Adipocyte (in vitro differentiated cells): Measurements from ENCODE around the gene DCPS.
"Not testable (repeated sequence)": the region's sequence is repeated elsewhere in the genome, so short reads cannot be mapped to it uniquely, and the experiment has no call there.

Source experiments
- DNase-seq: peaks from one replicate; pipeline ENCODE4 v3.0.0-alpha.2; 2015; ENCODE audit warnings: low read depth
- H3K27me3 ChIP-seq: replicated peaks from 2 replicates; pipeline ENCODE4 v1.7.0; 2013; ENCODE audit warnings: mild to moderate bottlenecking, low read length, moderate library complexity; ENCODE audit not compliant: control insufficient read depth, insufficient read depth
- H3K36me3 ChIP-seq: 2 replicates; pipeline ENCODE4 v1.7.0; 2013; ENCODE audit warnings: low read length, mild to moderate bottlenecking, moderate library complexity; ENCODE audit not compliant: control insufficient read depth, insufficient read depth, severe bottlenecking
- H3K4me1 ChIP-seq: 2 replicates; pipeline ENCODE4 v1.7.0; 2013; ENCODE audit warnings: mild to moderate bottlenecking, low read length, moderate library complexity; ENCODE audit not compliant: control insufficient read depth, insufficient read depth
- H3K4me3 ChIP-seq: 2 replicates; pipeline ENCODE4 v1.7.0; 2013; ENCODE audit warnings: mild to moderate bottlenecking, low read length, moderate library complexity
- H3K9ac ChIP-seq: 2 replicates; pipeline ENCODE4 v1.7.0; 2013; ENCODE audit warnings: mild to moderate bottlenecking, low read length, moderate library complexity
- H3K9me3 ChIP-seq: 2 replicates; pipeline ENCODE4 v1.7.0; 2013; ENCODE audit warnings: mild to moderate bottlenecking, low read length, moderate library complexity; ENCODE audit not compliant: control insufficient read depth

The DCPS gene

DNA sequence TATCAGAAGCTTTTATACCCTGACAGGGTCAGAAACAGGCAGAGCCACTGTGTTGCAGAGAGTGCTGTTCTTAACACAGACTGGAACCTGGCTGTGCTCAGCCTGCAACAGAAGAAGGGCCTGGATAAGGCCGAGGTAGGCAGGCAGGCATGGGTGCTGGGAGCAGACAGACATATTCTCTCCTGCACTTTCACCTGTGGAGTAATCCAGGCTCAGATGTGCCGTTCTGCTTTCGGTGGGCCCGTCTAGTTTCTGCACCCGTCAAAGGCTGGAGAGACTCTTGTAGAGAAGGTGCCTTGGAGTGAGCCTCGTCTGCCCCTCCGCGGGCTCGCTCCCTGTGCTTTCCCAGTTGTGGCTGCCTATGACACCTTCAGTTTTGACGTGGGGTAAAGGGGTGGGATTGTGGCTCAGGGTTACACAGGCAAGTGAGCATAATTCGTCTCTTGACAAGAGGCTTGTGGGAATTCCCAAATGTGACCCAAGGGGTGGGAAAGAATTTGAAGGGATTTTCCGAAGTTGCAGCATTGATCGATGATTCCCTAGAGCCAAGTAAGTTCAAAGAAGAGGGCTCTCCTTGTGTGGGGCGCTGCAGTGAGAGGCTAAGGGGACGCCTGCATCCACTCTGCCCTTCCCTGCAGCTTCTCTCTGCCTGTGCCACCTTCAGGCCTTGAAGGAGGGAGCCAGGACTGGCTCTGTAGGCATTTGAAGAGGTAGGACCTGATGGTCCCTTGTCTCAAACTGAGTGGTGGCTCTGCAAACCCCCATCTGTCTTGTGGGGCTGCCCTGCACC, 35.4 kb downstream of the DCPS start:
- H3K9me3 ChIP-seq, result no peaks in the 10 kb centered on the region
- H3K4me3 ChIP-seq, result no peak overlapping the region
- no peak for DNase-seq
- H3K4me1 ChIP-seq, result peaks cover 38% of the 10 kb centered on the region
- peaks cover 7% of the 10 kb centered on the region for H3K36me3 ChIP-seq
- H3K9ac ChIP-seq, result no peak overlapping the region
- no peaks in the 10 kb centered on the region for H3K27me3 ChIP-seq

DNA sequence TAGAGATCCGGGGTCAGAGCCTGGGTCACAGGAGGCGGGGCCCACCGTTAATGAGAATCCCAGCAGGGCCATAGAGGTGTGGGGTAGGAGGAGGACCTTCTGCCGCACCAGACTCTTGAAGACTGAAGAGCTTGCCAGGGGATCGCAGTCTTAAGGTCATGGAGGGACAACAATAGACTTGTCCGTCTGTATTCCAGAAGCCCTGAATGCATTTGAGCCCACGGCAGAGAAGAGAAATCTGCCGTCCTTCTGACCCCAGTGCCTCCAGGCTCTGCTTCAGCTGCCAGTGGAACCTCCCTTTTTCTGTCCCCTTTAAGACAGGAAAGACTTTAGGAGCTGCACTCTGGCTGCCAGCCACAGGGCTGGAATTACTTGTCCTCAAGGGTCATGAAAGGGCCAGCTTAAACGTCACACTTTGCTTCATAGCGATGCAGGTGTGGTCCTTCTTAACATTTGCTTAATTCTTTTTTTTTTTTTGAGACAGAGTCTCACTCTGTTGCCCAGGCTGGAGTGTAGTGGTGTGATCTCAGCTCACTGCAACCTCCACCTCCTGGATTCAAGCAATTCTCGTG, 36.1 kb downstream of the DCPS start:
- Histone ChIP-seq H3K9me3 (no peaks in the 10 kb centered on the region), H3K4me3 (no peak overlapping the region), H3K36me3 (peaks cover 7% of the 10 kb centered on the region), H3K4me1 (peaks cover 32% of the 10 kb centered on the region), H3K9ac (no peak overlapping the region), H3K27me3 (no peaks in the 10 kb centered on the region)
- DNase-seq, result no peak

DNA sequence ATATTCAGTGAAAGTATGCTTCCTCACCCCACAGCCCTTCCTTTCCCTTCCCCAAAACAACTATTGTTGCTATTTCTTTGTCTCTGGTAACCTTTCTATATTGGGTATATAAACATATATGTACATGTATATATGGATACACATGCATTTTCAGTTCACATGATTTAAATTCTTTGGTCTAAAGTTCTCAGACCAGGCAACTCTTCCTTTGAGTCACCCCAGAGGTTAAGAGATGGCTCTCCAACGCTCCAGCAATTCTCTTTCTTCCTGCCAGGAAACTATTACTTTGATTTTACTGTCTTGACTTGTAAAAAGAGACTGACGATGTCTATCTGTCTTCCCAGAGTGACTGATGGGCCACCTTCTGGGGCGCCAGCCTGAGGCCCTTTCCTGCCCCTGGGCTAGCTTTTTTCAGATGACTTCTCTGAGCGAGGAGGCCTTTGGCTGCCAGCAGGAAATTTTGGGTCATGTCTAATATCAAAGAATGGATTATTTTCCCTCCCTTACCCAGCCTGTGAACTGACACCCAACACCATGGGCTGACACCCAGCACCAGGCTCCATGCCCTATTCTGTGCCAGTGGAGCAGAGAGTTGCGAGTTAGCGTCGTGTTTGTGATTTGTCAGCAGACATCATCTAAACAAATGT, 37.2 kb downstream of the DCPS start:
- H3K9me3 ChIP-seq, result no peaks in the 10 kb centered on the region
- peaks cover 7% of the 10 kb centered on the region for H3K36me3 ChIP-seq
- H3K27me3 ChIP-seq, result no peaks in the 10 kb centered on the region
- peaks cover 32% of the 10 kb centered on the region for H3K4me1 ChIP-seq
- H3K9ac ChIP-seq, result no peak overlapping the region
- no peak for DNase-seq
- no peak overlapping the region for H3K4me3 ChIP-seq

DNA sequence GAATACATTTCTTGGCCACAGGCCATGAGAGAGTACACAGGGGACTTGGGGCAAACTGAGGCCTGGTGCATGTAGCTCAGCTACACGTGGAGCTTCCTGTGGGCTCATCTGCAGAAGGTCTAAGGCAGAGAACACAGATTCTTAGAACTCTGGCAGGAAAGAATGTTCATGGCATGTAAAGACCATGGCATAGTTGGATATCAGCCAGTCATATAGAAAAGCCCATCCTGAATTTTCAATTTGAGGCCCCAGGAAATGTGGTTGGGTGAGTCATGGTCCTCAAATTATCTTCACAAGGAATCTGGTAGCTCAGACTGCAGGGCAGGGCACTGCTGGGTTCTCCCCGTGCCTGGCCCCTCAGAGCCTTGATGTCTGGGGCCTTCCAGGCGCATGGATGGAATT, 37.9 kb downstream of the DCPS start:
- no peaks in the 10 kb centered on the region for H3K27me3 ChIP-seq
- H3K9ac ChIP-seq, result no peak overlapping the region
- no peaks in the 10 kb centered on the region for H3K9me3 ChIP-seq
- H3K36me3 ChIP-seq, result peaks cover 7% of the 10 kb centered on the region
- no peak overlapping the region for H3K4me3 ChIP-seq
- DNase-seq, result peak; percentile 85
- peaks cover 39% of the 10 kb centered on the region for H3K4me1 ChIP-seq

DNA sequence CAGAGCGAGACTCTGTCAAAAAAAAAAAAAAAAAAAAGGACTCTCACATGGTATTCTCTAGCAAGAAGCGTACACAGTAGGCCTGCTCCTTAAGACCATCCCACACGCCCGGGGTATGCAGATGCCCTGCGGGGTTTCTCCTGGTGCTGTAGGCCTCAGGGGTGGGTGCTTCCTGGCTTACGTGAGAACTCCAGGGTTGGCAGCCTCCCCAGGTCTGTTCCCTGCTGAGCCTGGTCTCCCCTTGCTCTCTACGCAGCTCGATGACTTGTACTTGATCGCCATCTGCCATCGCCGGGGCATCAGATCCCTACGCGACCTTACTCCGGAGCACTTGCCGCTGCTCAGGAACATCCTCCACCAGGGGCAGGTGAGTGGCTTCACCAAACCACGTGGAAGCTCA, 39.2 kb downstream of the DCPS start:
- H3K4me3 ChIP-seq, result no peak overlapping the region
- peaks cover 43% of the 10 kb centered on the region for H3K4me1 ChIP-seq
- no peaks in the 10 kb centered on the region for H3K9me3 ChIP-seq
- no peak for DNase-seq
- no peak overlapping the region for H3K9ac ChIP-seq
- peaks cover 7% of the 10 kb centered on the region for H3K36me3 ChIP-seq
- H3K27me3 ChIP-seq, result no peaks in the 10 kb centered on the region

DNA sequence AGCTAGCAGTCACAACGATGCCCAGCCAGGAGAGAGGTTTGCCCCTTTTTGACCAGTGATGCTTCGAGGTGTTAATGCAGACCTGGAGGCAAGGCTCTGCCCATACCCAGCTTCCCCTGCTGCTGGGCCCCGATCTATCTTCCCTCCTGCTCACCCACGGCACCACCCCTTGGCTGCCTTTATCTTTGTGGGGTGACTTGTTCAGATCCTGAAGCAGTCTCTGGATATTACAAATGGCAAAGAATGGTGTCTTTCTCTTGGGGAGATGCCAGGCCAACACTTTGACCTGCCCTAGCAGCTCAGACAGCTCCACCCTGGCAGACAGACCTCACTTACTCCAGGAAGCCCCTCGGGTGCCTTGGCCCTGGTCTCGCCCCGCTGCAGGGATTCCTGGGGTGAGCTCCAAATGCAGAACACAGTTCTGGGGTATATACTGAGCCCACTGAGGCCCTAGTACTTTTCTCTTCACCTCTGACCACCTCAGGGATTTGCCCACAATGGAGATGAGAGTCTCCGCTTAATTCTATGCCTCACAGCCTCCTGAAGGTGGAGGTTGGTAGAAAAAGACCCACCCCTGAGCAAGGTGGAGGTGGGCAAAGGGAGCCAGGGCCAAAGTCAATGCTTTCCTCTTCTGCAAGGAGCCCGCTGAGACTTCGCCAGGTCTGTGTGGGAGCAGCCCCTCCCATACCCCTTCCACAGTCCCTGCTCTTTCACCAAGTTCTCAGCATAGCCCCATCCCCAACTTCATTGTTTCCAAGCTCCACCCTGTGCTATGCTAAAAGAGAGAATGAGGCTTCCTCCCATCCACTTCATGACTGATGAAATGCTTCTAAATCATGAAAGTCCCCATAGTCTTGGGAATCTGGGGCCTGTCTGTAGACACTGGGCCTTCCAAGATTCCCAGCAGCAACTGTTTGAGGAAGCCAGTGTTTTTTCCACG, 40.6 kb downstream of the DCPS start:
- H3K27me3 ChIP-seq, result no peaks in the 10 kb centered on the region
- H3K4me1 ChIP-seq, result peaks cover 57% of the 10 kb centered on the region
- DNase-seq, result no peak
- no peak overlapping the region for H3K4me3 ChIP-seq
- H3K9me3 ChIP-seq, result no peaks in the 10 kb centered on the region
- peaks cover 7% of the 10 kb centered on the region for H3K36me3 ChIP-seq
- no peak overlapping the region for H3K9ac ChIP-seq

DNA sequence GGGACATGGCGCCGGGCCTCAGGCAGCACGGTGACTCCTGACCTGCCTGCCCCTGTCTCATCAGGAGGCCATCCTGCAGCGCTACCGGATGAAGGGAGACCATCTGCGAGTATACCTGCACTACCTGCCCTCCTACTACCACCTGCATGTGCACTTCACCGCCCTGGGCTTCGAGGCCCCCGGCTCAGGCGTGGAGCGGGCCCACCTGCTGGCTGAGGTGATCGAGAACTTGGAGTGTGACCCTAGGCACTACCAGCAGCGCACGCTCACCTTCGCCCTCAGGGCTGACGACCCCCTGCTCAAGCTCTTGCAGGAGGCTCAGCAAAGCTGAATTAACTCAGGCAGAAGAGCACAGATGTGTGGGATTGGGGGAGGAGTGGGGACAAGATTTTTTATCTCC, 41.4 kb downstream of the DCPS start:
- H3K4me3 ChIP-seq, result no peak overlapping the region
- DNase-seq, result no peak

DNA sequence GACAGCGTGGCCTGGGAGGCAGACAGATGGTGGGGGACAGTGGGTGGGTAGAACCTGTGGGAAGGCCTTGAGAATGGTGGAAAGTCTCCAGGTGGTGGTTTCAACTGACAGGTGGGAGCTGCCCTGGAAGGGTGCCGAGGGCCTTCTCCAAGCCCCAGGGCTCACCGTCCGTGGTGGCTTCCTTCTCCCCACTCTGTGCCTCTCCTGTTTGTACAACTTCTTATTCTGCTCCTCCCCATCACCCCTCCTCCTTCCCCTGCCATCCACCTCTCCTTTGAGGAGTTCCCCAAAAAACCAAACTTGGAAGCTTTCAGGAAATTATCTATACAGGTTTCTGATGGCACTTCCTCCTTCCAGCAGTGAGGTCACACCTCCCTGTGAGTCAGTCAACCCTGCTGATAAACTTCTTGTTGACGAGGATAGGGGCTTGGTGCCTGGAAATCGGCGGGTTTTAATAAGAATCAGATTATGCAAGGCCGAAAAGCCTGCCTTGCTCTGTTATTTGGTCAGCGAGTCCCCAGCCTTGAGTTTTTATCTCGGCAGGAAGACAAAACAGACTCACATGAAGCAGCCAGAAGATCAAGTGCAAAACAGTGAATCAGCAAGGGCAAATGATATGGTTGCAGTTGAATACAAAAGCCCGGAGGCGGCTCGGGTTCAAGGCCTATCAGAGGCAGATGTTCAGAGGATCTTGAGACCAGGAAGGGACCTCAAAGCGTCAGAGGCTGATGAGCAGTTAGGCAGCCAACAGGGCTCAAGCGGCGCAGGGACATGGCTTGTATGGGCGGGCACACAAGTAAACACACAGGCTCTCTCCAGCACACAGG, 42.1 kb downstream of the DCPS start:
- Histone ChIP-seq H3K9ac (peak overlapping the region; percentile 68), H3K4me3 (peak overlapping the region; percentile 10), H3K4me1 (peaks cover 61% of the 10 kb centered on the region), H3K9me3 (no peaks in the 10 kb centered on the region), H3K36me3 (peaks cover 7% of the 10 kb centered on the region), H3K27me3 (no peaks in the 10 kb centered on the region)
- DNase-seq, result peak; percentile 64

More for the DNA sequence above, 41.4 kb downstream of the DCPS start:
- H3K4me1 ChIP-seq, result peaks cover 57% of the 10 kb centered on the region
- peak overlapping the region; percentile 68 for H3K9ac ChIP-seq
- H3K9me3 ChIP-seq, result no peaks in the 10 kb centered on the region
- no peaks in the 10 kb centered on the region for H3K27me3 ChIP-seq
- peaks cover 7% of the 10 kb centered on the region for H3K36me3 ChIP-seq

DNA sequence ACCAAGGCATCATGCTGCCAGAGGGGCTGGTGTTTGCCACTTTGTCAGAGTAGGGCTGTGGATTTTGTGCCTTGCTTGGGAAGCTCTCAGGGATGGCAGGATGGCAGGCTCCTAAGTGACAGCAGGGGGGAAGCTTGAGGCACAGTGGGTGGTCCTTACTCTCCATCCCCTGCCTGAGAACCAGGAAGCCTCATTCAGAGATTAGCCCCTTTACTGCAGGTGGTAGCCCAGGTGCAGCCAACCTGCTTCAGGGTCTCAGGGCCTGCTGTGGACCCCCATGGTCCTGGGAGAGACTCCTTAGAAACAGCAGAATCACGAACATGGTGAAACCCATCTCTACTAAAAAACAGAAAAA, 42.7 kb downstream of the DCPS start:
- Histone ChIP-seq H3K27me3 (no peaks in the 10 kb centered on the region), H3K9ac (peak overlapping the region; percentile 68), H3K9me3 (no peaks in the 10 kb centered on the region), H3K4me1 (peaks cover 64% of the 10 kb centered on the region), H3K4me3 (peak overlapping the region; percentile 10), H3K36me3 (peaks cover 7% of the 10 kb centered on the region)
- no peak for DNase-seq

DNA sequence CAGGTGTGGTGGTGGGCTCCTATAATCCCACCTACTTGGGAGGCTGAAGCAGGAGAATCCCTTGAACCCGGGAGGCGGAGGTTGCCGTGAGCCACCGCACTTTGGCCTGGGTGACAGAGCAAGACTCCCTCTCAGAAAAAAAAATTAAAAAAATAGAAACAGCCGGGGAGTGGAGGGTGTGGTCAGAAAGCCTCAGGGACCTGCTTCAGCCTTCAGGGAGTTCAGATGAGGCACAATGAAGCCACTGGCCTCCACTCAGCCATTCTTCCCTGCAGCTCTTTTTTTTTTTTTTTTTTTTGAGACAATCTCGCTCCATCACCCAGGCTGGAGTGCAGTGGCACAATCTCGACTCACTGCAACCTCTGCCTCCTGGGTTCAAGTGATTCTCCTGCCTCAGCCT, 43.1 kb downstream of the DCPS start:
- not testable (repeated sequence) for H3K4me3 ChIP-seq, H3K36me3 ChIP-seq, H3K27me3 ChIP-seq, H3K9me3 ChIP-seq, DNase-seq
- Histone ChIP-seq H3K9ac (peak overlapping the region; percentile 68), H3K4me1 (peaks cover 64% of the 10 kb centered on the region)
